Natural killer cell (primary cell): Measurements from ENCODE around the gene ALPL. TPM values are rescaled to one million over a fixed set of nuclear protein-coding genes. Genes with fewer than 3 reads are reported as not detected.

Experiments
- ATAC-seq, 3 donors: fragments of 150-1000 bp in 2 of 3; fragments of 200-7000 bp in 1 of 3; cut with Tn5 transposase; 1 replicate in 1 of 3; 2 replicates in 2 of 3; pipeline ENCODE4 v1.10.0; 2021; ENCODE audit warnings: mild to moderate bottlenecking in 2 of 3, moderate library complexity in 2 of 3
- DNase-seq, 2 donors: peaks; one replicate each; pipeline versions ENCODE4 v3.0.0 to v3.0.0-alpha.2; 2013 to 2021; ENCODE audit warnings: mixed read lengths in 1 of 2
- H3K27ac ChIP-seq: one replicate; pipeline ENCODE4 v1.5.1; 2013; ENCODE audit warnings: mild to moderate bottlenecking, low read length
- H3K27me3 ChIP-seq: one replicate; pipeline ENCODE4 v1.6.1; 2013; ENCODE audit warnings: low read length; ENCODE audit not compliant: control insufficient read depth, insufficient read depth
- H3K36me3 ChIP-seq: one replicate; pipeline ENCODE4 v1.6.1; 2013; ENCODE audit warnings: low read length; ENCODE audit not compliant: control insufficient read depth, insufficient read depth
- H3K4me1 ChIP-seq: one replicate; pipeline ENCODE4 v1.6.1; 2013; ENCODE audit warnings: low read length; ENCODE audit not compliant: control insufficient read depth, insufficient read depth
- H3K4me3 ChIP-seq: one replicate; pipeline ENCODE4 v1.5.1; 2013; ENCODE audit warnings: low read length
- H3K9me3 ChIP-seq: one replicate; pipeline ENCODE4 v1.6.1; 2013; ENCODE audit warnings: low read length; ENCODE audit not compliant: control insufficient read depth, insufficient read depth
- H3K27ac Mint-ChIP-seq, 2 donors: one replicate each; pipeline ENCODE4 v1.8.0; 2022; ENCODE audit warnings: mild to moderate bottlenecking in 2 of 2, mixed read lengths in 2 of 2, moderate library complexity in 1 of 2
- H3K27me3 Mint-ChIP-seq, 2 donors: one replicate each; pipeline ENCODE4 v1.8.0; 2022; ENCODE audit warnings: low read depth in 2 of 2, mixed read lengths in 2 of 2
- H3K36me3 Mint-ChIP-seq: one replicate; pipeline ENCODE4 v1.8.0; 2022; ENCODE audit warnings: mixed read lengths
- H3K4me1 Mint-ChIP-seq, 2 donors: one replicate each; pipeline ENCODE4 v1.8.0; 2022; ENCODE audit warnings: mixed read lengths in 2 of 2
- H3K4me3 Mint-ChIP-seq: one replicate; pipeline ENCODE4 v1.8.0; 2022; ENCODE audit warnings: mild to moderate bottlenecking, moderate library complexity, mixed read lengths
- H3K9me3 Mint-ChIP-seq, 2 donors: one replicate each; pipeline ENCODE4 v1.8.0; 2022; ENCODE audit warnings: mixed read lengths in 2 of 2
- CTCF ChIP-seq: fragments of 200-600 bp; IDR thresholded peaks from one replicate; pipeline ENCODE4 v1.8.0; 2022; ENCODE audit warnings: antibody characterized with exemption
- WGBS: methylation state at CpG from one replicate; pipeline ENCODE4 v1.1.7; 2013; ENCODE audit warnings: missing lambda C conversion rate; ENCODE audit not compliant: insufficient coverage; 5-methylcytosine and 5-hydroxymethylcytosine counted together
- intact Hi-C: fragments of 100-400 bp; cut with micrococcal nuclease; formaldehyde crosslinking; loops from one replicate; pipeline ENCODE4 v1.14.2; 2022
- total RNA-seq, 4 donors: library from RNA; stranded (reverse); fragments of 120-200 nt in 1 of 4; gene quantifications; one replicate each; pipeline versions ENCODE4 v1.2.3 to v1.2.4, GENCODE V29; 2013 to 2022

The ALPL gene
- total RNA-seq, 3 donors from 2014 or later (not counting 1 experiment from before 2014, with no cell fraction given): 2.4 TPM; not detected in 2

GRCh38 chr1:21520899-21521716, 11.9 kb downstream of the ALPL start:
- Histone ChIP-seq H3K9me3 (no peaks in the 10 kb centered on the region), H3K27me3 (no peaks in the 10 kb centered on the region), H3K27ac (no peak overlapping the region), H3K36me3 (no peaks in the 10 kb centered on the region), H3K4me3 (no peak overlapping the region), H3K4me1 (peaks cover 10% of the 10 kb centered on the region)
- 90% methylated on average over 16 of the region's 16 CpGs for WGBS
- intact Hi-C loops: no loop called here
- TF ChIP-seq CTCF: no peak
- ATAC-seq: no peak
- H3K27me3 Mint-ChIP-seq: peaks cover 4 to 5% of the 10 kb centered on the region in 2 donors
- H3K4me3 Mint-ChIP-seq: no peak overlapping the region
- no peaks in the 10 kb centered on the region for H3K4me1 Mint-ChIP-seq
- no peak for DNase-seq
- no peaks in the 10 kb centered on the region for H3K9me3 Mint-ChIP-seq
- H3K27ac Mint-ChIP-seq: no peak overlapping the region
- no peaks in the 10 kb centered on the region for H3K36me3 Mint-ChIP-seq

GRCh38 chr1:21521717-21522060, 12.5 kb downstream of the ALPL start:
- no peak for DNase-seq
- intact Hi-C loops: no loop called here
- 99% methylated on average over 4 of the region's 4 CpGs for WGBS
- Mint-ChIP-seq H3K27ac (no peak overlapping the region), H3K4me3 (no peak overlapping the region), H3K9me3 (no peaks in the 10 kb centered on the region), H3K36me3 (no peaks in the 10 kb centered on the region), H3K4me1 (peaks cover 0 to 4% of the 10 kb centered on the region in 2 donors), H3K27me3 (no peaks in the 10 kb centered on the region)
- ATAC-seq: no peak
- Histone ChIP-seq H3K27ac (no peak overlapping the region), H3K9me3 (no peaks in the 10 kb centered on the region), H3K4me1 (peaks cover 10% of the 10 kb centered on the region), H3K27me3 (no peaks in the 10 kb centered on the region), H3K36me3 (no peaks in the 10 kb centered on the region), H3K4me3 (no peak overlapping the region)
- TF ChIP-seq CTCF: no peak

GRCh38 chr1:21522525-21523038, 13.4 kb downstream of the ALPL start:
- H3K27me3 ChIP-seq: no peaks in the 10 kb centered on the region
- Mint-ChIP-seq H3K27ac (no peak overlapping the region), H3K27me3 (no peaks in the 10 kb centered on the region), H3K4me3 (no peak overlapping the region), H3K9me3 (no peaks in the 10 kb centered on the region), H3K36me3 (no peaks in the 10 kb centered on the region), H3K4me1 (peaks cover 0 to 7% of the 10 kb centered on the region in 2 donors)
- no peak overlapping the region for H3K27ac ChIP-seq
- no peaks in the 10 kb centered on the region for H3K36me3 ChIP-seq
- intact Hi-C loops: no loop called here
- DNase-seq (no peak), ATAC-seq (no peak)
- no peak for TF ChIP-seq CTCF
- 84% methylated on average over 11 of the region's 11 CpGs for WGBS
- peaks cover 10% of the 10 kb centered on the region for H3K4me1 ChIP-seq
- no peak overlapping the region for H3K4me3 ChIP-seq
- no peaks in the 10 kb centered on the region for H3K9me3 ChIP-seq
